ENCODE results near the gene MICAL3.

The MICAL3 gene

GRCh38 chr22:17873116-17873515 is 151.2 kb downstream of the MICAL3 start:
- no peak for FAIRE-seq
- DNase-seq (ENCODE audit: low spot score): no peak

- DNase-seq (ENCODE audit: low spot score) (no peak), FAIRE-seq (no peak)
Measured at GRCh38 chr22:17872471-17872870, 151.9 kb downstream of the MICAL3 start.

GRCh38 chr22:17871726-17872458 is 152.5 kb downstream of the MICAL3 start:
- DNase-seq (ENCODE audit: low spot score): no peak
- no peak for FAIRE-seq

- no peak for DNase-seq (ENCODE audit: low spot score)
- no peak for FAIRE-seq
Measured at GRCh38 chr22:17870407-17870806, 154.0 kb downstream of the MICAL3 start.

- FAIRE-seq (no peak), DNase-seq (ENCODE audit: low spot score) (no peak)
Measured at GRCh38 chr22:17869285-17870096, 154.9 kb downstream of the MICAL3 start.

GRCh38 chr22:17868771-17869170 is 155.6 kb downstream of the MICAL3 start:
- FAIRE-seq: no peak
- no peak for DNase-seq (ENCODE audit: low spot score)

- DNase-seq (ENCODE audit: low spot score): no peak
- no peak for FAIRE-seq
Measured at GRCh38 chr22:17867160-17867785, 157.1 kb downstream of the MICAL3 start.

GRCh38 chr22:17866621-17867020 is 157.7 kb downstream of the MICAL3 start:
- no peak for DNase-seq (ENCODE audit: low spot score)
- no peak for FAIRE-seq

GRCh38 chr22:17866127-17866526 is 158.2 kb downstream of the MICAL3 start:
- FAIRE-seq: no peak
- DNase-seq (ENCODE audit: low spot score): no peak

GRCh38 chr22:17865183-17866055 is 158.9 kb downstream of the MICAL3 start:
- DNase-seq (ENCODE audit: low spot score) (no peak), FAIRE-seq (no peak)

GRCh38 chr22:17864398-17865182 is 159.8 kb downstream of the MICAL3 start:
- DNase-seq (ENCODE audit: low spot score): no peak
- FAIRE-seq: no peak

GRCh38 chr22:17862646-17863181 is 161.6 kb downstream of the MICAL3 start:
- no peak for DNase-seq (ENCODE audit: low spot score)
- FAIRE-seq: no peak

- DNase-seq (ENCODE audit: low spot score): no peak
- no peak for FAIRE-seq
Measured at GRCh38 chr22:17861909-17862308, 162.5 kb downstream of the MICAL3 start.

- FAIRE-seq (no peak), DNase-seq (ENCODE audit: low spot score) (no peak)
Measured at GRCh38 chr22:17860220-17860965, 164.0 kb downstream of the MICAL3 start.

GRCh38 chr22:17858033-17858432 is 166.3 kb downstream of the MICAL3 start:
- DNase-seq (ENCODE audit: low spot score): no peak
- FAIRE-seq: no peak

GRCh38 chr22:17855572-17856290 is 168.6 kb downstream of the MICAL3 start:
- DNase-seq (ENCODE audit: low spot score) (no peak), FAIRE-seq (no peak)

GRCh38 chr22:17853073-17853472 is 171.3 kb downstream of the MICAL3 start:
- FAIRE-seq: no peak
- DNase-seq (ENCODE audit: low spot score): no peak

- FAIRE-seq (no peak), DNase-seq (ENCODE audit: low spot score) (no peak)
Measured at GRCh38 chr22:17851759-17852158, 172.6 kb downstream of the MICAL3 start.

Measured in RCC 7860 (cell line).